NCI-H345 treated with DMSO at 0.1 percent for 48 hours (cell line): ENCODE measurements around the gene ZYG11A.

Source experiments
- DNase-seq: peaks from one replicate; lab custom pipeline; 2025; ENCODE audit not compliant: unreplicated experiment; lab: John Stamatoyannopoulos, UW

Gene ZYG11A

GRCh38 chr1:52917156-52917555 lies 74.6 kb downstream of the ZYG11A start:
- no peak for DNase-seq

- no peak for DNase-seq
Measured at GRCh38 chr1:52917581-52917980, 75.0 kb downstream of the ZYG11A start.

GRCh38 chr1:52918201-52918600 lies 75.6 kb downstream of the ZYG11A start:
- no peak for DNase-seq

- no peak for DNase-seq
Measured at GRCh38 chr1:52919051-52919722, 76.6 kb downstream of the ZYG11A start.

GRCh38 chr1:52919723-52920483 lies 77.3 kb downstream of the ZYG11A start:
- DNase-seq, result no peak

- no peak for DNase-seq
Measured at GRCh38 chr1:52920791-52921291, 78.3 kb downstream of the ZYG11A start.

GRCh38 chr1:52925571-52926005 lies 83.0 kb downstream of the ZYG11A start:
- no peak for DNase-seq

- DNase-seq, result peak; percentile 67
Measured at GRCh38 chr1:52926864-52927211, 84.3 kb downstream of the ZYG11A start.

GRCh38 chr1:52927212-52928014 lies 84.9 kb downstream of the ZYG11A start, which contains the start of gene SCP2:
Gene SCP2 (plus strand): TSS chr1:52927276. CDS start chr1:52927397, 121 bp downstream.
- DNase-seq, result peak; percentile 67

GRCh38 chr1:52928015-52928404 lies 85.5 kb downstream of the ZYG11A start:
- DNase-seq, result peak; percentile 1

- DNase-seq, result no peak
Measured at GRCh38 chr1:52929019-52929418, 86.5 kb downstream of the ZYG11A start.

- DNase-seq, result no peak
Measured at GRCh38 chr1:52937433-52938182, 95.0 kb downstream of the ZYG11A start.

- no peak for DNase-seq
Measured at GRCh38 chr1:52938183-52938451, 95.6 kb downstream of the ZYG11A start.

- no peak for DNase-seq
Measured at GRCh38 chr1:52943876-52944416, 101.4 kb downstream of the ZYG11A start.

GRCh38 chr1:52944566-52944965 lies 102.0 kb downstream of the ZYG11A start:
- DNase-seq, result no peak
